HepG2 (cell line): Measurements from ENCODE around the gene SRCIN1. TPM values are rescaled to one million over a fixed set of nuclear protein-coding genes. Genes with fewer than 3 reads are reported as not detected.

Experiments used
- BCL6 ChIP-seq: IDR thresholded peaks from 2 replicates; pipeline ENCODE4 v1.6.1; 2016; ENCODE audit warnings: missing genetic modification reagents, missing compliant biosample characterization
- CHCHD3 ChIP-seq: sonication (generic); formaldehyde crosslinking; IDR thresholded peaks from 2 replicates; pipeline ENCODE4 v1.8.0; 2022; ENCODE audit warnings: mild to moderate bottlenecking, missing genetic modification reagents, moderate library complexity
- CREB1 ChIP-seq, 2 experiments: fragments of 450-650 bp in 1 of 2; IDR thresholded peaks; 2 replicates each; pipeline ENCODE4 v1.6.1; 2016 to 2017; ENCODE audit warnings: control low read depth in 1 of 2, mild to moderate bottlenecking in 1 of 2, missing compliant biosample characterization in 1 of 2, missing genetic modification characterization in 1 of 2
- GPN1 ChIP-seq: sonication (generic); formaldehyde crosslinking; IDR thresholded peaks from 2 replicates; pipeline ENCODE4 v1.5.1; 2020; ENCODE audit warnings: missing genetic modification reagents, borderline replicate concordance
- HNRNPLL ChIP-seq: fragments of 200-400 bp; formaldehyde crosslinking; IDR thresholded peaks from 2 replicates; pipeline ENCODE4 v1.6.1; 2017; ENCODE audit warnings: mild to moderate bottlenecking, low read depth, low read length; ENCODE audit not compliant: poor library complexity, severe bottlenecking
- KLF11 ChIP-seq: IDR thresholded peaks from 2 replicates; pipeline ENCODE4 v1.6.1; 2016; ENCODE audit warnings: missing compliant biosample characterization
- PHF21A ChIP-seq: sonication (generic); formaldehyde crosslinking; IDR thresholded peaks from 2 replicates; pipeline ENCODE4 v1.5.0; 2020; ENCODE audit warnings: mild to moderate bottlenecking, missing genetic modification reagents
- SCMH1 ChIP-seq: sonication (generic); formaldehyde crosslinking; IDR thresholded peaks from 2 replicates; pipeline ENCODE4 v1.9.0; 2021; ENCODE audit warnings: missing genetic modification reagents, mild to moderate bottlenecking, borderline replicate concordance
- SIN3A ChIP-seq: IDR thresholded peaks from 2 replicates; pipeline ENCODE4 v1.6.1; 2011; ENCODE audit warnings: low read depth, mild to moderate bottlenecking, control low read depth, low read length, borderline replicate concordance
- SRSF4 ChIP-seq: fragments of 200-400 bp; formaldehyde crosslinking; IDR thresholded peaks from one replicate; pipeline ENCODE4 v1.6.1; 2018; ENCODE audit warnings: mild to moderate bottlenecking, low read depth, low read length, moderate library complexity; ENCODE audit not compliant: poor library complexity, severe bottlenecking
- XRCC5 ChIP-seq: fragments of 200-400 bp; formaldehyde crosslinking; optimal IDR thresholded peaks from 2 replicates; pipeline ENCODE3; 2017; ENCODE audit warnings: mild to moderate bottlenecking, low read length
- YEATS2 ChIP-seq: sonication (generic); formaldehyde crosslinking; IDR thresholded peaks from 2 replicates; pipeline ENCODE4 v1.4.0; 2020; ENCODE audit warnings: missing genetic modification reagents, borderline replicate concordance
- ZMAT3 ChIP-seq: sonication (generic); formaldehyde crosslinking; conservative IDR thresholded peaks from 2 replicates; pipeline ENCODE4 v1.7.0; 2021; ENCODE audit warnings: missing genetic modification reagents
- ZNF256 ChIP-seq: sonication (generic); formaldehyde crosslinking; conservative IDR thresholded peaks from 2 replicates; pipeline ENCODE4 v1.4.0; 2020; ENCODE audit warnings: missing genetic modification reagents
- ZNF883 ChIP-seq: sonication (generic); formaldehyde crosslinking; IDR thresholded peaks from 2 replicates; pipeline ENCODE4 v1.5.1; 2020; ENCODE audit warnings: mild to moderate bottlenecking, missing genetic modification reagents; ENCODE audit errors: not compliant biosample characterization
- polyA plus RNA-seq, 8 experiments: library from polyadenylated mRNA; depleted of rRNA in 3 of 8; stranded (reverse) in 7 of 8; unstranded in 1 of 8; fragments of >200 nt; fragmentation: Illumina TruSeq in 4 of 8; extraction: Trizol in 4 of 8; gene quantifications; 2 replicates each; pipeline versions ENCODE4 v1.2.1 to v1.2.3, GENCODE V29; 2011 to 2016; ENCODE audit warnings: low read depth in 4 of 8, missing spikeins in 1 of 8, mixed read lengths in 1 of 8; ENCODE audit not compliant: insufficient read depth in 1 of 8
- total RNA-seq, 5 experiments: library from RNA; depleted of rRNA; stranded (reverse); fragments of >200 nt; fragmentation: Illumina TruSeq; extraction: Trizol; gene quantifications; 2 replicates each; pipeline ENCODE4 v1.2.3, GENCODE V29; 2016; ENCODE audit warnings: low read depth in 1 of 5
- TF ChIP-seq, protein P1 (sequence below): sonication (generic); formaldehyde crosslinking; IDR thresholded peaks from 2 replicates; pipeline ENCODE4 v1.8.1; 2023; ENCODE audit warnings: mild to moderate bottlenecking, inconsistent platforms, moderate library complexity, missing genetic modification reagents, borderline replicate concordance
- TF ChIP-seq, protein P2 (sequence below): sonication (generic); formaldehyde crosslinking; IDR thresholded peaks from 2 replicates; pipeline ENCODE4 v1.9.0; 2022; ENCODE audit warnings: missing genetic modification reagents, mild to moderate bottlenecking, borderline replicate concordance
- TF ChIP-seq, protein P3 (sequence below): sonication (generic); formaldehyde crosslinking; IDR thresholded peaks from 2 replicates; pipeline ENCODE4 v1.8.1; 2023; ENCODE audit warnings: missing genetic modification reagents, mild to moderate bottlenecking, borderline replicate concordance
- TF ChIP-seq, protein P4 (sequence below): IDR thresholded peaks from 2 replicates; pipeline ENCODE4 v1.6.1; 2016

The SRCIN1 gene
- total and polyA plus RNA-seq, 2 of the 13 experiments (the other 11 are each of a cell fraction or from before 2014, with no cell fraction given), result 1.2 to 9.6 TPM

DNA sequence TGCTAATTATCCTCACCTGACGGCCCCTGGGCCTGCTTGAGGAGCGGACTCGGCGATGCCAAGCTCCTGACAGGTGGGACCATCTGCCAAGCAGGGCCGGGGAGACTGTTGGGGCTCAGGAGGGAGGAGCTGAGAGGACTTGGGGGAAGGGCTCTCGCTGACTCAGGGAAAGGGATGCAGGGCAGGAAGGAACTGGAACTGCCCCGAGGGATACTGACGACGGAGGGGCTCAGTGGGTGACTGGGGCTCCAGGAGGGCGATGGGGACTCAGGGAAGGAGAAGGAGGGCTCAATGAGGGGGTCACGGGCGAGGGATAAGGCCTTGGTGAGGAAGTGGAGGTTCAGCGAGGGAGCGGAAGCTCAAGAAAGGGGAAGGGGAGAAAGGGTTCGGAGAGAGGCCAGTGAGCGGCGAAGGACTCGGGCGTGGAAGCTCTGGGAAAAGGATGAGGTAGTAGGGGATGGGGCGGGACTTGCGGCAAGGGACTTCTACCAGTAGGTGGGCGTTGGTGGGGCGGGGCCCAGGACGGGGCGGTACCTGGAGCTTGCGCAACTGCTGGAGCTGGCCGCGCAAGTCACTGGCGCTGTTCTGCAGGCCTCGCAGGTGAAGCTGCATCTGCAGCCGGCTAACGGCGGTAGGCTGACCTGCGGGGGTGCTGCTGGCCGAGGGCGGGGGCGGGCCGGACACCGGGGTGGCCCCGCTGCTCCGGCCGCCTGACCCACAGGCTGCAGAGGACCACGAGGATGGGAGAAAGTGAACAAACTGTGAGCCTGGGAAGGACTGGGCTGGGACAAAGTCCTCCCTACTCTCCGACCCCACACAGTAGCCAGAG is 46.5 kb downstream of the SRCIN1 start (continued):
- peak; percentile 90 for TF ChIP-seq HNRNPLL
- no peak for TF ChIP-seq ZNF256 (CRISPR knock-in tag)
- TF ChIP-seq ZMAT3 (CRISPR knock-in tag), result no peak
- no peak for TF ChIP-seq CREB1 (IDR thresholded peaks at IDR 0.05)
- no peak for TF ChIP-seq CREB1 (CRISPR knock-in tag; IDR thresholded peaks at IDR 0.05)
- TF ChIP-seq CHCHD3 (CRISPR knock-in tag), result no peak
- TF ChIP-seq PHF21A, result peak; percentile 53
- TF ChIP-seq GPN1, result no peak
- TF ChIP-seq YEATS2, result no peak
- TF ChIP-seq, protein P1, sequence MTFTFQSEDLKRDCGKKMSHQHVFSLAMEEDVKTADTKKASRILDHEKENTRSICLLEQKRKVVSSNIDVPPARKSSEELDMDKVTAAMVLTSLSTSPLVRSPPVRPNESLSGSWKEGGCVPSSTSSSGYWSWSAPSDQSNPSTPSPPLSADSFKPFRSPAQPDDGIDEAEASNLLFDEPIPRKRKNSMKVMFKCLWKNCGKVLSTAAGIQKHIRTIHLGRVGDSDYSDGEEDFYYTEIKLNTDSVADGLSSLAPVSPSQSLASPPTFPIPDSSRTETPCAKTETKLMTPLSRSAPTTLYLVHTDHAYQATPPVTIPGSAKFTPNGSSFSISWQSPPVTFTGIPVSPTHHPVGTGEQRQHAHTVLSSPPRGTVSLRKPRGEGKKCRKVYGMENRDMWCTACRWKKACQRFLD (CRISPR knock-in tag), result no peak
- peak; percentile 50; the same call in 1 of the 2 replicates for TF ChIP-seq SIN3A
- TF ChIP-seq KLF11, result peak; percentile 63; the same call in 1 of the 2 replicates
- TF ChIP-seq, protein P2, sequence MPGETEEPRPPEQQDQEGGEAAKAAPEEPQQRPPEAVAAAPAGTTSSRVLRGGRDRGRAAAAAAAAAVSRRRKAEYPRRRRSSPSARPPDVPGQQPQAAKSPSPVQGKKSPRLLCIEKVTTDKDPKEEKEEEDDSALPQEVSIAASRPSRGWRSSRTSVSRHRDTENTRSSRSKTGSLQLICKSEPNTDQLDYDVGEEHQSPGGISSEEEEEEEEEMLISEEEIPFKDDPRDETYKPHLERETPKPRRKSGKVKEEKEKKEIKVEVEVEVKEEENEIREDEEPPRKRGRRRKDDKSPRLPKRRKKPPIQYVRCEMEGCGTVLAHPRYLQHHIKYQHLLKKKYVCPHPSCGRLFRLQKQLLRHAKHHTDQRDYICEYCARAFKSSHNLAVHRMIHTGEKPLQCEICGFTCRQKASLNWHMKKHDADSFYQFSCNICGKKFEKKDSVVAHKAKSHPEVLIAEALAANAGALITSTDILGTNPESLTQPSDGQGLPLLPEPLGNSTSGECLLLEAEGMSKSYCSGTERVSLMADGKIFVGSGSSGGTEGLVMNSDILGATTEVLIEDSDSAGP (CRISPR knock-in tag), result peak; percentile 63; the same call in 1 of the 2 replicates
- TF ChIP-seq ZNF883, result no peak
- peak; percentile 43; the same call in 1 of the 2 replicates for TF ChIP-seq BCL6 (CRISPR knock-in tag)
- TF ChIP-seq, protein P3, sequence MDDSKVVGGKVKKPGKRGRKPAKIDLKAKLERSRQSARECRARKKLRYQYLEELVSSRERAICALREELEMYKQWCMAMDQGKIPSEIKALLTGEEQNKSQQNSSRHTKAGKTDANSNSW (CRISPR knock-in tag), result no peak
- peak; percentile 66 for TF ChIP-seq XRCC5
- TF ChIP-seq, protein P4, sequence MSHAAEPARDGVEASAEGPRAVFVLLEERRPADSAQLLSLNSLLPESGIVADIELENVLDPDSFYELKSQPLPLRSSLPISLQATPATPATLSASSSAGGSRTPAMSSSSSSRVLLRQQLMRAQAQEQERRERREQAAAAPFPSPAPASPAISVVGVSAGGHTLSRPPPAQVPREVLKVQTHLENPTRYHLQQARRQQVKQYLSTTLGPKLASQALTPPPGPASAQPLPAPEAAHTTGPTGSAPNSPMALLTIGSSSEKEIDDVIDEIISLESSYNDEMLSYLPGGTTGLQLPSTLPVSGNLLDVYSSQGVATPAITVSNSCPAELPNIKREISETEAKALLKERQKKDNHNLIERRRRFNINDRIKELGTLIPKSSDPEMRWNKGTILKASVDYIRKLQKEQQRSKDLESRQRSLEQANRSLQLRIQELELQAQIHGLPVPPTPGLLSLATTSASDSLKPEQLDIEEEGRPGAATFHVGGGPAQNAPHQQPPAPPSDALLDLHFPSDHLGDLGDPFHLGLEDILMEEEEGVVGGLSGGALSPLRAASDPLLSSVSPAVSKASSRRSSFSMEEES, result no peak; the same call in 1 of the 2 replicates
- TF ChIP-seq SCMH1 (CRISPR knock-in tag), result no peak
- no peak for TF ChIP-seq SRSF4
